SU-DHL-6 (cell line): ENCODE measurements around the gene EPHB2.

Experiments used
- H2AFZ ChIP-seq: fragments of 200-600 bp; sonication (generic); 2 replicates; pipeline ENCODE4 v1.6.1; 2014; ENCODE audit warnings: low read depth, mild to moderate bottlenecking, moderate library complexity, mixed read lengths, antibody characterized with exemption, low read length; ENCODE audit not compliant: severe bottlenecking
- H3F3A ChIP-seq: fragments of 200-600 bp; shearing (Covaris generic); 2 replicates; pipeline ENCODE4 v1.6.0; 2016; ENCODE audit warnings: antibody characterized with exemption, mild to moderate bottlenecking; ENCODE audit not compliant: insufficient read depth
- H3K27ac ChIP-seq: fragments of 200-600 bp; sonication (generic); 2 replicates; pipeline ENCODE4 v1.5.1; 2016; ENCODE audit warnings: low read depth, mild to moderate bottlenecking, low read length, moderate library complexity, mixed read lengths
- H3K27me3 ChIP-seq: fragments of 200-600 bp; sonication (generic), shearing (Covaris generic); 2 replicates; pipeline ENCODE4 v1.6.0; 2014; ENCODE audit warnings: mild to moderate bottlenecking, low read length
- H3K36me3 ChIP-seq: fragments of 200-600 bp; sonication (generic); 2 replicates; pipeline ENCODE4 v1.6.1; 2014; ENCODE audit warnings: mild to moderate bottlenecking, low read length, mixed read lengths
- H3K4me2 ChIP-seq: fragments of 300-600, 200-600 bp; shearing (Covaris generic), sonication (generic); 2 replicates; pipeline ENCODE4 v1.6.0; 2014; ENCODE audit warnings: low read length, low read depth, mild to moderate bottlenecking; ENCODE audit not compliant: poor library complexity, severe bottlenecking
- H3K4me3 ChIP-seq: fragments of 200-600 bp; sonication (generic); 2 replicates; pipeline ENCODE4 v1.5.1; 2014; ENCODE audit warnings: antibody characterized with exemption, low read length, mild to moderate bottlenecking, mixed read lengths; ENCODE audit not compliant: insufficient read depth, poor library complexity, severe bottlenecking
- H3K79me2 ChIP-seq: fragments of 200-600 bp; sonication (generic); 2 replicates; pipeline ENCODE4 v1.6.1; 2014; ENCODE audit warnings: mild to moderate bottlenecking, low read length, moderate library complexity; ENCODE audit not compliant: insufficient read depth
- H3K9ac ChIP-seq: fragments of 200-600 bp; sonication (generic); 2 replicates; pipeline ENCODE4 v1.7.0; 2014; ENCODE audit warnings: mild to moderate bottlenecking, low read length
- H3K9me2 ChIP-seq: fragments of 200-600 bp; sonication (generic); replicated peaks from 2 replicates; pipeline ENCODE4 v1.6.1; 2014; ENCODE audit warnings: low read length; ENCODE audit not compliant: insufficient read depth
- H3K9me3 ChIP-seq: fragments of 200-600 bp; sonication (generic); 2 replicates; pipeline ENCODE4 v1.6.1; 2014; ENCODE audit warnings: low read length, mixed read lengths; ENCODE audit not compliant: insufficient read depth
- H4K20me1 ChIP-seq: fragments of 200-600 bp; sonication (generic); 2 replicates; pipeline ENCODE4 v1.6.1; 2014; ENCODE audit warnings: low read depth, mild to moderate bottlenecking, antibody characterized with exemption, low read length, moderate library complexity, mixed read lengths
- EZH2phosphoT487 ChIP-seq: fragments of 200-600 bp; sonication (generic), shearing (Covaris generic); conservative IDR thresholded peaks from 2 replicates; pipeline ENCODE4 v1.6.1; 2018; ENCODE audit warnings: mild to moderate bottlenecking, antibody characterized with exemption, low read length, moderate library complexity, mixed read lengths
- TF ChIP-seq, protein P1 (sequence below): fragments of 200-600 bp; sonication (generic); IDR thresholded peaks from one replicate; pipeline ENCODE4 v1.5.1; 2017; ENCODE audit warnings: antibody characterized with exemption, mild to moderate bottlenecking, low read length, moderate library complexity; ENCODE audit not compliant: insufficient read depth, poor library complexity, severe bottlenecking

EPHB2 gene

DNA sequence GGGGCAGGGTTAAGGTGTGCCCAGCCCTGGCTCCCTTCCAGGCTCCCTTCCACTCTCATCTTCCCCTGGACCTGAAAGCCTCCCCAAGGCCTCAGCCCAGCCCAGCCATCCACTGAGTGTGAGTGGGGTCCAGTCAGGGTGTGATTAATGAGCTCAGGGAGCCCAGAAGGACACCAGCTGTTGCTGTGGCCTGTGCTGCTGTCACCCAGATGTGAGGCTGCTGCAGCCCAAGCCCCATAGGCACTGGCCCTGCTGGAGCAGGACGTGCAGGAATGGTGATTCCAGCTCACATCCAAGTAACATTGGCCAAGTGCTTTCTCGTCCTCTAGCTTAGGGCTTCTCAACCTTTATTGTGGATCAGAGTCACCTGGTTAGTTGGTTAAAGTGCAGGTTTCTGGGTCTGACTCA lies 77.6 kb downstream of the EPHB2 start:
- H3K9me3 ChIP-seq: no peaks in the 10 kb centered on the region
- no peak overlapping the region for H3K27ac ChIP-seq
- H3K27me3 ChIP-seq: no peaks in the 10 kb centered on the region
- no peaks in the 10 kb centered on the region for H3K79me2 ChIP-seq
- H3F3A ChIP-seq: no peaks in the 10 kb centered on the region
- H4K20me1 ChIP-seq: no peaks in the 10 kb centered on the region
- TF ChIP-seq, protein P1, sequence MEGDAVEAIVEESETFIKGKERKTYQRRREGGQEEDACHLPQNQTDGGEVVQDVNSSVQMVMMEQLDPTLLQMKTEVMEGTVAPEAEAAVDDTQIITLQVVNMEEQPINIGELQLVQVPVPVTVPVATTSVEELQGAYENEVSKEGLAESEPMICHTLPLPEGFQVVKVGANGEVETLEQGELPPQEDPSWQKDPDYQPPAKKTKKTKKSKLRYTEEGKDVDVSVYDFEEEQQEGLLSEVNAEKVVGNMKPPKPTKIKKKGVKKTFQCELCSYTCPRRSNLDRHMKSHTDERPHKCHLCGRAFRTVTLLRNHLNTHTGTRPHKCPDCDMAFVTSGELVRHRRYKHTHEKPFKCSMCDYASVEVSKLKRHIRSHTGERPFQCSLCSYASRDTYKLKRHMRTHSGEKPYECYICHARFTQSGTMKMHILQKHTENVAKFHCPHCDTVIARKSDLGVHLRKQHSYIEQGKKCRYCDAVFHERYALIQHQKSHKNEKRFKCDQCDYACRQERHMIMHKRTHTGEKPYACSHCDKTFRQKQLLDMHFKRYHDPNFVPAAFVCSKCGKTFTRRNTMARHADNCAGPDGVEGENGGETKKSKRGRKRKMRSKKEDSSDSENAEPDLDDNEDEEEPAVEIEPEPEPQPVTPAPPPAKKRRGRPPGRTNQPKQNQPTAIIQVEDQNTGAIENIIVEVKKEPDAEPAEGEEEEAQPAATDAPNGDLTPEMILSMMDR: no peak
- no peak for TF ChIP-seq EZH2phosphoT487
- H3K9me2 ChIP-seq: no peaks in the 10 kb centered on the region
- H3K4me2 ChIP-seq: no peak overlapping the region
- H3K9ac ChIP-seq: no peak overlapping the region
- H3K36me3 ChIP-seq: no peaks in the 10 kb centered on the region
- no peak overlapping the region for H2AFZ ChIP-seq
- no peak overlapping the region for H3K4me3 ChIP-seq

DNA sequence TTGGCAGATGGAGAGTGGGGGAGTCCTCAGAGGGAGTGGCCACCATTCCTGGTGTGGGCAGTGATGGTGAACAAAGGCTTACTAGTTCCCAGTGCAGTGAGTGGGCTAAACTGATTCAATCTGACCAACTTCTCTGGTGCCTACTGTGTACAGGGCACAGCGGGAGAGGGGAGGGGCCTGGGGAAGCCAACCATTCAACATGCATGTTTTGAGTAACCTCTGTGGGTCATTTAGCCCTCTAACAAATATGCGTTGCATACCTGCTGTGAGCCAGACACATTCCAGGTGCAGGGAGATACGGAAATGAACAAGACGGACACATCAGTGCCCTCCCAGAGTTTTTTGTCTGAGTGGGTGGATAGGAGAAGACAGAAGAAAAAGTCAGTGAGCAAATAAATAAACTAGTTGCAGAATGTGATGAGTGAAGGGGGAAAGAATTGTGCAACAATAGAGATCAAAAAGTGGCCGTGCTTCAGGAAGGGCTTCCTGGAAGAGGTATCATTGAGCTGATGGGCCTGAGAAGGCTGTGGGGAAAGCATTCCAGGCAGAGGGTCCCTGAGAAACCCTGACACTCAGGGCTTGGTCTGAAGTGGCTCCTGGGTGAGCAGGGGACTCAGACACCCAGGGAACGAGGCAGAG lies 78.8 kb downstream of the EPHB2 start:
- H3K79me2 ChIP-seq: no peaks in the 10 kb centered on the region
- H2AFZ ChIP-seq: no peak overlapping the region
- no peaks in the 10 kb centered on the region for H3F3A ChIP-seq
- H4K20me1 ChIP-seq: no peaks in the 10 kb centered on the region
- H3K4me2 ChIP-seq: no peak overlapping the region
- no peak overlapping the region for H3K9ac ChIP-seq
- H3K27ac ChIP-seq: no peak overlapping the region
- no peak for TF ChIP-seq EZH2phosphoT487
- TF ChIP-seq, protein P1: no peak
- H3K9me2 ChIP-seq: no peaks in the 10 kb centered on the region
- H3K4me3 ChIP-seq: no peak overlapping the region
- H3K36me3 ChIP-seq: no peaks in the 10 kb centered on the region
- no peaks in the 10 kb centered on the region for H3K27me3 ChIP-seq
- no peaks in the 10 kb centered on the region for H3K9me3 ChIP-seq

DNA sequence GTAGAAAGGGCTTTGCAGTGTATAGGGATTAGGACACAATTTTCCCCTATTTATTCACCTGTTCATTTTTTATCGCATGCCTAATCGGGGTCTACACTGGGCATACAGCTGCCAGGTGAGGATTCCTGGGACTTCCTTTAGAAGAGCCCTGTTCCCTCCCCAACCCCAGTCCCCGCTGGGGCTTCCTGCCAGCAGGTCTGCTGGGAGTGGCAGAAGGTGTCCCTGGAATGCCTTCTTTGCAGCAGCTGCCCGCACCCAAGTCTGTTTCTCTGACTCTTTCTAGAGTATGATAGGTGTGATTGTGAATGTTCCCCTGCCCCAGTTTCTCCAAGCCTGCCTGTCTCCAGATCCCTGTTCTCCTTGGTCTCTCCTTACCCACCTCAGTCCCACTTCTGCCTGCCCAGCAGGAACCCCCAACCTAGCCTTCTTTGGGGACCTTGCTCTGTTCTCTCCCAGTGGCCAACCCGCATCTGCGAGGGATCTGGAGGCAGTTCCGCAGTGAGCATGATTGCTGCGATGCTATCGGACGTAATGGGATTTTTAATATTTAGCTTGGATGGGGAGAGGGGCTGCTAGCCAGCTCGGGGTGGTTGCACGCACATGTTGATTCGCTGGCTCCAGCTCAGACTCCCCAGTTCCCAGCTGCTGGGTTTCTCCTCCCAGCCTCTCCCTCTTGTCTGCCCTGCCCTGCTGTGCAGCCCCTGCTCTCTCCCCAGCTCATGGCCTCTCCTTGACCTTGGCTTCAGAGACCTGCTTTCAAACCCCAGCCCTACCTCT lies 79.8 kb downstream of the EPHB2 start:
- H3K36me3 ChIP-seq: no peaks in the 10 kb centered on the region
- H3K27ac ChIP-seq: no peak overlapping the region
- no peak overlapping the region for H3K4me3 ChIP-seq
- TF ChIP-seq, protein P1: no peak
- no peak for TF ChIP-seq EZH2phosphoT487
- no peak overlapping the region for H3K4me2 ChIP-seq
- no peaks in the 10 kb centered on the region for H3K9me2 ChIP-seq
- no peaks in the 10 kb centered on the region for H3F3A ChIP-seq
- H4K20me1 ChIP-seq: no peaks in the 10 kb centered on the region
- no peaks in the 10 kb centered on the region for H3K27me3 ChIP-seq
- no peaks in the 10 kb centered on the region for H3K9me3 ChIP-seq
- no peaks in the 10 kb centered on the region for H3K79me2 ChIP-seq
- no peak overlapping the region for H2AFZ ChIP-seq
- no peak overlapping the region for H3K9ac ChIP-seq
